Neural cell (in vitro differentiated cells): ENCODE data around the gene EXOC1. TPM values are rescaled to one million over a fixed set of nuclear protein-coding genes. Genes with fewer than 3 reads are reported as not detected.

Experiments
- H2AFZ ChIP-seq: fragments of 200-600, 300-800 bp; sonication (generic), shearing (Covaris generic); 2 replicates; pipeline ENCODE4 v1.6.0; 2014; ENCODE audit warnings: low read depth, mild to moderate bottlenecking, antibody characterized with exemption, low read length, moderate library complexity
- H3F3A ChIP-seq: fragments of 200-600 bp; shearing (Covaris generic); 2 replicates; pipeline ENCODE4 v1.6.1; 2016; ENCODE audit warnings: mild to moderate bottlenecking, moderate library complexity, mixed read lengths, antibody characterized with exemption, low read length; ENCODE audit not compliant: insufficient read depth, poor library complexity, severe bottlenecking
- H3K27ac ChIP-seq: fragments of 200-600, 300-800 bp; sonication (generic), shearing (Covaris generic); 2 replicates; pipeline ENCODE4 v1.5.1; 2014; ENCODE audit warnings: mild to moderate bottlenecking, low read length, moderate library complexity
- H3K27me3 ChIP-seq: fragments of 300-800, 200-600 bp; sonication (generic), shearing (Covaris generic); 2 replicates; pipeline ENCODE4 v1.6.0; 2014; ENCODE audit warnings: mild to moderate bottlenecking, low read depth, low read length, moderate library complexity; ENCODE audit not compliant: insufficient read depth
- H3K36me3 ChIP-seq: fragments of 300-800, 200-600 bp; sonication (generic), shearing (Covaris generic); 2 replicates; pipeline ENCODE4 v1.5.1; 2014; ENCODE audit warnings: mild to moderate bottlenecking, antibody characterized with exemption, low read length, moderate library complexity; ENCODE audit not compliant: insufficient read depth
- H3K4me2 ChIP-seq: fragments of 300-800, 200-600 bp; sonication (generic), shearing (Covaris generic); 2 replicates; pipeline ENCODE4 v1.6.0; 2014; ENCODE audit warnings: mild to moderate bottlenecking, low read length
- H3K4me3 ChIP-seq: fragments of 300-800, 200-600 bp; sonication (generic), shearing (Covaris generic); 2 replicates; pipeline ENCODE4 v1.5.1; 2014; ENCODE audit warnings: mild to moderate bottlenecking, low read length, moderate library complexity
- H3K79me2 ChIP-seq: fragments of 200-600 bp; shearing (Covaris generic); replicated peaks from 2 replicates; pipeline ENCODE4 v1.6.0; 2014; ENCODE audit warnings: mild to moderate bottlenecking, low read length, moderate library complexity; ENCODE audit not compliant: insufficient read depth
- H3K9ac ChIP-seq: fragments of 300-800, 200-600 bp; sonication (generic), shearing (Covaris generic); 2 replicates; pipeline ENCODE4 v1.6.1; 2016; ENCODE audit warnings: mild to moderate bottlenecking, low read length, mixed read lengths
- H3K9me2 ChIP-seq: fragments of 200-600 bp; shearing (Covaris generic); 2 replicates; pipeline ENCODE4 v1.6.1; 2016; ENCODE audit warnings: mild to moderate bottlenecking, low read length, mixed read lengths; ENCODE audit not compliant: insufficient read depth
- H3K9me3 ChIP-seq: fragments of 200-600, 300-800 bp; sonication (generic), shearing (Covaris generic); 2 replicates; pipeline ENCODE4 v1.6.1; 2016; ENCODE audit warnings: mild to moderate bottlenecking, mixed run types, low read length, moderate library complexity, mixed read lengths
- H4K20me1 ChIP-seq: fragments of 200-600 bp; shearing (Covaris generic); 2 replicates; pipeline ENCODE4 v1.6.1; 2016; ENCODE audit warnings: mild to moderate bottlenecking, mixed run types; ENCODE audit not compliant: insufficient read depth
- EP300 ChIP-seq: fragments of 450-650 bp; conservative IDR thresholded peaks from 2 replicates; pipeline ENCODE4 v1.6.1; 2014; ENCODE audit warnings: antibody characterized with exemption, mild to moderate bottlenecking, moderate library complexity; ENCODE audit not compliant: poor library complexity, severe bottlenecking
- EZH2 ChIP-seq: fragments of 200-600, 300-800 bp; shearing (Covaris generic), sonication (generic); IDR thresholded peaks from 2 replicates; pipeline ENCODE4 v1.6.1; 2014; ENCODE audit warnings: antibody characterized with exemption, low read length, borderline replicate concordance, mild to moderate bottlenecking; ENCODE audit not compliant: insufficient read depth, poor library complexity, severe bottlenecking
- MXI1 ChIP-seq: fragments of 450-650 bp; conservative IDR thresholded peaks from 2 replicates; pipeline ENCODE4 v1.6.1; 2014; ENCODE audit warnings: antibody characterized with exemption, mild to moderate bottlenecking; ENCODE audit not compliant: poor library complexity, severe bottlenecking
- POLR2AphosphoS5 ChIP-seq: IDR thresholded peaks from 2 replicates; pipeline ENCODE4 v1.6.1; 2012
- RAD21 ChIP-seq: fragments of 450-650 bp; conservative IDR thresholded peaks from 2 replicates; pipeline ENCODE4 v1.6.1; 2014; ENCODE audit warnings: antibody characterized with exemption, mild to moderate bottlenecking, moderate library complexity
- SMC3 ChIP-seq: fragments of 450-650 bp; conservative IDR thresholded peaks from 2 replicates; pipeline ENCODE4 v1.6.1; 2014; ENCODE audit warnings: antibody characterized with exemption, mild to moderate bottlenecking, moderate library complexity; ENCODE audit not compliant: poor library complexity
- TAF1 ChIP-seq: IDR thresholded peaks from 2 replicates; pipeline ENCODE4 v1.6.1; 2012; ENCODE audit warnings: low read depth
- polyA plus RNA-seq: library from polyadenylated mRNA; depleted of rRNA; stranded (reverse); fragments of >200 nt; gene quantifications from 2 replicates; pipeline ENCODE4 v1.2.3, GENCODE V29; 2014
- TF ChIP-seq, protein P1 (sequence below): fragments of 450-650 bp; IDR thresholded peaks from 2 replicates; pipeline ENCODE4 v1.5.1; 2014; ENCODE audit warnings: antibody characterized with exemption, mild to moderate bottlenecking, moderate library complexity; ENCODE audit not compliant: poor library complexity, severe bottlenecking
- TF ChIP-seq, protein P2 (sequence below): IDR thresholded peaks from 2 replicates; pipeline ENCODE4 v1.6.1; 2012; ENCODE audit warnings: borderline replicate concordance

EXOC1 gene
- polyA plus RNA-seq, 1 donor from 2014 or later: 106 TPM

DNA sequence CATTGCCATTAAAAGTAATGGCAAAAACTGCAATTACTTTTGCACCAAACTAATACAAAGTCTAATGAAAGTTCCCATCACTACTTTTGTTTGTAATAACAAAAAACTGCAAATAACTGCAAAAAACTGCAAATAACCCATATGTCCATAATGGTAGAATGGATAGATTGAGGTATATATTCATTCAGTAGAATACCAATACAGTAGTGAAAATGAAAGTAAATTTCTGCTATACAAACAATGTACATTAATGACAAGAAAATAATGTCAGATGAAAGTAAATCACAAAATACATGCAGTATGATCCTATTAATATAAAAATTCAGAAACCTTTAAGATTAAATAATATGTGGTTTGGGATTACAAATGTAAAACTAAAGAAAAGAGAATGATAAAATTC is 54.0 kb downstream of the EXOC1 start:
- Histone ChIP-seq H4K20me1 (no peaks in the 10 kb centered on the region), H3K9me2 (no peaks in the 10 kb centered on the region), H2AFZ (no peak overlapping the region), H3K9ac (no peak overlapping the region), H3K79me2 (no peaks in the 10 kb centered on the region), H3K36me3 (peaks cover 1% of the 10 kb centered on the region), H3K4me3 (no peak overlapping the region), H3F3A (no peaks in the 10 kb centered on the region), H3K4me2 (no peak overlapping the region), H3K9me3 (no peaks in the 10 kb centered on the region), H3K27me3 (no peaks in the 10 kb centered on the region), H3K27ac (no peak overlapping the region)
- TF ChIP-seq RAD21 (no peak), SMC3 (no peak), TAF1 (no peak), EP300 (no peak), EZH2 (no peak), MXI1 (no peak), POLR2AphosphoS5 (no peak)
- TF ChIP-seq, protein P1, sequence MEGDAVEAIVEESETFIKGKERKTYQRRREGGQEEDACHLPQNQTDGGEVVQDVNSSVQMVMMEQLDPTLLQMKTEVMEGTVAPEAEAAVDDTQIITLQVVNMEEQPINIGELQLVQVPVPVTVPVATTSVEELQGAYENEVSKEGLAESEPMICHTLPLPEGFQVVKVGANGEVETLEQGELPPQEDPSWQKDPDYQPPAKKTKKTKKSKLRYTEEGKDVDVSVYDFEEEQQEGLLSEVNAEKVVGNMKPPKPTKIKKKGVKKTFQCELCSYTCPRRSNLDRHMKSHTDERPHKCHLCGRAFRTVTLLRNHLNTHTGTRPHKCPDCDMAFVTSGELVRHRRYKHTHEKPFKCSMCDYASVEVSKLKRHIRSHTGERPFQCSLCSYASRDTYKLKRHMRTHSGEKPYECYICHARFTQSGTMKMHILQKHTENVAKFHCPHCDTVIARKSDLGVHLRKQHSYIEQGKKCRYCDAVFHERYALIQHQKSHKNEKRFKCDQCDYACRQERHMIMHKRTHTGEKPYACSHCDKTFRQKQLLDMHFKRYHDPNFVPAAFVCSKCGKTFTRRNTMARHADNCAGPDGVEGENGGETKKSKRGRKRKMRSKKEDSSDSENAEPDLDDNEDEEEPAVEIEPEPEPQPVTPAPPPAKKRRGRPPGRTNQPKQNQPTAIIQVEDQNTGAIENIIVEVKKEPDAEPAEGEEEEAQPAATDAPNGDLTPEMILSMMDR: no peak
- TF ChIP-seq, protein P2, sequence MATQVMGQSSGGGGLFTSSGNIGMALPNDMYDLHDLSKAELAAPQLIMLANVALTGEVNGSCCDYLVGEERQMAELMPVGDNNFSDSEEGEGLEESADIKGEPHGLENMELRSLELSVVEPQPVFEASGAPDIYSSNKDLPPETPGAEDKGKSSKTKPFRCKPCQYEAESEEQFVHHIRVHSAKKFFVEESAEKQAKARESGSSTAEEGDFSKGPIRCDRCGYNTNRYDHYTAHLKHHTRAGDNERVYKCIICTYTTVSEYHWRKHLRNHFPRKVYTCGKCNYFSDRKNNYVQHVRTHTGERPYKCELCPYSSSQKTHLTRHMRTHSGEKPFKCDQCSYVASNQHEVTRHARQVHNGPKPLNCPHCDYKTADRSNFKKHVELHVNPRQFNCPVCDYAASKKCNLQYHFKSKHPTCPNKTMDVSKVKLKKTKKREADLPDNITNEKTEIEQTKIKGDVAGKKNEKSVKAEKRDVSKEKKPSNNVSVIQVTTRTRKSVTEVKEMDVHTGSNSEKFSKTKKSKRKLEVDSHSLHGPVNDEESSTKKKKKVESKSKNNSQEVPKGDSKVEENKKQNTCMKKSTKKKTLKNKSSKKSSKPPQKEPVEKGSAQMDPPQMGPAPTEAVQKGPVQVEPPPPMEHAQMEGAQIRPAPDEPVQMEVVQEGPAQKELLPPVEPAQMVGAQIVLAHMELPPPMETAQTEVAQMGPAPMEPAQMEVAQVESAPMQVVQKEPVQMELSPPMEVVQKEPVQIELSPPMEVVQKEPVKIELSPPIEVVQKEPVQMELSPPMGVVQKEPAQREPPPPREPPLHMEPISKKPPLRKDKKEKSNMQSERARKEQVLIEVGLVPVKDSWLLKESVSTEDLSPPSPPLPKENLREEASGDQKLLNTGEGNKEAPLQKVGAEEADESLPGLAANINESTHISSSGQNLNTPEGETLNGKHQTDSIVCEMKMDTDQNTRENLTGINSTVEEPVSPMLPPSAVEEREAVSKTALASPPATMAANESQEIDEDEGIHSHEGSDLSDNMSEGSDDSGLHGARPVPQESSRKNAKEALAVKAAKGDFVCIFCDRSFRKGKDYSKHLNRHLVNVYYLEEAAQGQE: no peak

GRCh38 chr4:55910140-55910539 is 56.7 kb downstream of the EXOC1 start:
- Histone ChIP-seq H3K27ac (no peak overlapping the region), H3K27me3 (no peaks in the 10 kb centered on the region), H3K9me3 (no peaks in the 10 kb centered on the region), H3K36me3 (no peaks in the 10 kb centered on the region), H4K20me1 (no peaks in the 10 kb centered on the region), H3K9ac (no peak overlapping the region), H3K79me2 (no peaks in the 10 kb centered on the region), H3K4me3 (no peak overlapping the region), H3K4me2 (no peak overlapping the region), H3K9me2 (no peaks in the 10 kb centered on the region), H2AFZ (no peak overlapping the region), H3F3A (no peaks in the 10 kb centered on the region)
- TF ChIP-seq EP300: no peak
- no peak for TF ChIP-seq TAF1
- TF ChIP-seq, protein P1: no peak
- no peak for TF ChIP-seq SMC3
- TF ChIP-seq EZH2: no peak
- no peak for TF ChIP-seq RAD21
- no peak for TF ChIP-seq MXI1
